ENCODE data around the gene TAAR1. TPM values are rescaled to one million over a fixed set of nuclear protein-coding genes. Genes with fewer than 3 reads are reported as not detected.
"Not testable (repeated sequence)": the region's sequence is repeated elsewhere in the genome, so short reads cannot be mapped to it uniquely, and the experiment has no call there.

The TAAR1 gene
- total RNA-seq = not detected in 2 replicates
- long read RNA-seq = 0 reads

- DNase-seq (ENCODE audit: low read depth, low spot score) = no peak
- no peaks in the 10 kb centered on the region for H3K36me3 Mint-ChIP-seq (ENCODE audit: low read depth)
- peaks cover 4% of the 10 kb centered on the region for H3K4me1 Mint-ChIP-seq
- H3K27me3 Mint-ChIP-seq (ENCODE audit: low read depth) = no peaks in the 10 kb centered on the region
- H3K4me3 Mint-ChIP-seq = no peak within 1 kb of the TSS
- TF ChIP-seq CTCF (conservative IDR thresholded peaks at IDR 0.05) = no peak
- no peaks in the 10 kb centered on the region for H3K9me3 Mint-ChIP-seq
- H3K27ac Mint-ChIP-seq (ENCODE audit: unreplicated experiment) = no peak within 1 kb of the TSS
These were observed at the start of gene TAAR1 for GRCh38 chr6:132659082-132659481. TAAR1 (minus strand) TSS chr6:132659182; CDS start chr6:132646003, 13,179 bp downstream.

GRCh38 chr6:132708771-132709170, 49.8 kb upstream of the TAAR1 start:
- Mint-ChIP-seq H3K27me3 (ENCODE audit: low read depth) (no peaks in the 10 kb centered on the region), H3K4me1 (no peaks in the 10 kb centered on the region), H3K4me3 (no peak overlapping the region), H3K9me3 (peaks cover 11% of the 10 kb centered on the region), H3K36me3 (ENCODE audit: low read depth) (peaks cover 7% of the 10 kb centered on the region), H3K27ac (ENCODE audit: unreplicated experiment) (no peak overlapping the region)
- no peak for DNase-seq (ENCODE audit: low read depth, low spot score)
- TF ChIP-seq CTCF (conservative IDR thresholded peaks at IDR 0.05) = no peak

GRCh38 chr6:132708002-132708401, 49.0 kb upstream of the TAAR1 start:
- no peak for TF ChIP-seq CTCF (conservative IDR thresholded peaks at IDR 0.05)
- H3K9me3 Mint-ChIP-seq = peaks cover 11% of the 10 kb centered on the region
- no peaks in the 10 kb centered on the region for H3K4me1 Mint-ChIP-seq
- H3K27me3 Mint-ChIP-seq (ENCODE audit: low read depth) = no peaks in the 10 kb centered on the region
- peaks cover 7% of the 10 kb centered on the region for H3K36me3 Mint-ChIP-seq (ENCODE audit: low read depth)
- no peak for DNase-seq (ENCODE audit: low read depth, low spot score)
- no peak overlapping the region for H3K27ac Mint-ChIP-seq (ENCODE audit: unreplicated experiment)
- H3K4me3 Mint-ChIP-seq = no peak overlapping the region

GRCh38 chr6:132706756-132707155, 47.8 kb upstream of the TAAR1 start:
- H3K27ac Mint-ChIP-seq (ENCODE audit: unreplicated experiment); H3K36me3 Mint-ChIP-seq (ENCODE audit: low read depth); H3K4me1 Mint-ChIP-seq; H3K27me3 Mint-ChIP-seq (ENCODE audit: low read depth); DNase-seq (ENCODE audit: low read depth, low spot score); H3K4me3 Mint-ChIP-seq: not testable (repeated sequence)
- peaks cover 11% of the 10 kb centered on the region for H3K9me3 Mint-ChIP-seq

- peaks cover 14% of the 10 kb centered on the region for H3K9me3 Mint-ChIP-seq
- no peaks in the 10 kb centered on the region for H3K4me1 Mint-ChIP-seq
- no peak overlapping the region for H3K27ac Mint-ChIP-seq (ENCODE audit: unreplicated experiment)
- no peaks in the 10 kb centered on the region for H3K27me3 Mint-ChIP-seq (ENCODE audit: low read depth)
- peaks cover 7% of the 10 kb centered on the region for H3K36me3 Mint-ChIP-seq (ENCODE audit: low read depth)
- no peak overlapping the region for H3K4me3 Mint-ChIP-seq
- DNase-seq (ENCODE audit: low read depth, low spot score) = no peak
- TF ChIP-seq CTCF (conservative IDR thresholded peaks at IDR 0.05) = no peak
These were observed 45.0 kb upstream of the TAAR1 start for GRCh38 chr6:132703936-132704335.

- no peak for TF ChIP-seq CTCF (conservative IDR thresholded peaks at IDR 0.05)
- H3K4me3 Mint-ChIP-seq = no peak overlapping the region
- no peak for DNase-seq (ENCODE audit: low read depth, low spot score)
- H3K9me3 Mint-ChIP-seq = peaks cover 16% of the 10 kb centered on the region
- H3K27me3 Mint-ChIP-seq (ENCODE audit: low read depth) = no peaks in the 10 kb centered on the region
- H3K4me1 Mint-ChIP-seq = no peaks in the 10 kb centered on the region
- no peak overlapping the region for H3K27ac Mint-ChIP-seq (ENCODE audit: unreplicated experiment)
- H3K36me3 Mint-ChIP-seq (ENCODE audit: low read depth) = peaks cover 6% of the 10 kb centered on the region
These were observed 39.6 kb upstream of the TAAR1 start for GRCh38 chr6:132698608-132699007.

Data from neural crest cell (in vitro differentiated cells).